ENCODE measurements around the gene HUWE1.

The HUWE1 gene

GRCh38 chrX:53684415-53685192 lies 1.9 kb downstream of the HUWE1 start:
- DNase-seq = no peak

- DNase-seq = peak; percentile 85
Measured at GRCh38 chrX:53683556-53684414, 2.7 kb downstream of the HUWE1 start.

- no peak for DNase-seq
Measured at GRCh38 chrX:53682885-53683555, 3.5 kb downstream of the HUWE1 start.

- DNase-seq = no peak
Measured at GRCh38 chrX:53681661-53682060, 4.9 kb downstream of the HUWE1 start.

GRCh38 chrX:53678667-53679066 lies 7.9 kb downstream of the HUWE1 start:
- DNase-seq = no peak

GRCh38 chrX:53677286-53677685 lies 9.2 kb downstream of the HUWE1 start:
- no peak for DNase-seq

GRCh38 chrX:53674581-53674980 lies 11.9 kb downstream of the HUWE1 start:
- DNase-seq = no peak

- no peak for DNase-seq
Measured at GRCh38 chrX:53669258-53669657, 17.3 kb downstream of the HUWE1 start.

- no peak for DNase-seq
Measured at GRCh38 chrX:53666171-53666570, 20.3 kb downstream of the HUWE1 start.

GRCh38 chrX:53660004-53660403 lies 26.5 kb downstream of the HUWE1 start:
- DNase-seq = no peak

GRCh38 chrX:53659039-53659438 lies 27.5 kb downstream of the HUWE1 start:
- no peak for DNase-seq

GRCh38 chrX:53656845-53657244 lies 29.7 kb downstream of the HUWE1 start:
- no peak for DNase-seq

GRCh38 chrX:53654376-53654775 lies 32.1 kb downstream of the HUWE1 start:
- DNase-seq = no peak

GRCh38 chrX:53644751-53645150 lies 41.8 kb downstream of the HUWE1 start:
- no peak for DNase-seq

GRCh38 chrX:53642337-53642736 lies 44.2 kb downstream of the HUWE1 start:
- DNase-seq = no peak

GRCh38 chrX:53639257-53639656 lies 47.3 kb downstream of the HUWE1 start:
- no peak for DNase-seq

GRCh38 chrX:53637479-53637878 lies 49.0 kb downstream of the HUWE1 start:
- no peak for DNase-seq

- no peak for DNase-seq
Measured at GRCh38 chrX:53631156-53631555, 55.4 kb downstream of the HUWE1 start.

GRCh38 chrX:53630261-53630660 lies 56.3 kb downstream of the HUWE1 start:
- no peak for DNase-seq

- DNase-seq = no peak
Measured at GRCh38 chrX:53622431-53622830, 64.1 kb downstream of the HUWE1 start.

GRCh38 chrX:53621418-53621986 lies 65.0 kb downstream of the HUWE1 start:
- DNase-seq = no peak

- DNase-seq = no peak
Measured at GRCh38 chrX:53616946-53617345, 69.6 kb downstream of the HUWE1 start.

- DNase-seq = no peak
Measured at GRCh38 chrX:53606456-53606855, 80.1 kb downstream of the HUWE1 start.
